GM12878 (cell line): ENCODE results near the gene HIGD1C. TPM values are rescaled to one million over a fixed set of nuclear protein-coding genes. Genes with fewer than 3 reads are reported as not detected.

Experiments used
- ATAC-seq: fragments of 200-7000 bp; cut with Tn5 transposase; 3 replicates; pipeline ENCODE4 v1.9.1; 2020; ENCODE audit warnings: mild to moderate bottlenecking, moderate library complexity
- BruUV-seq: library from RNA; stranded (reverse); fragments of 400-500 nt; replicated peaks from 2 replicates; lab custom pipeline; 2021; lab: Mats Ljungman, UMichigan
- CTCF ChIA-PET: fragments of 300-600 bp; sonication (Branson Sonifier 250); formaldehyde crosslinking; extraction: SDS; loops from one replicate; lab custom pipeline; 2021; ENCODE audit warnings: inconsistent platforms; lab: Yijun Ruan, JAX
- POLR2A ChIA-PET: fragments of 350-600 bp; formaldehyde crosslinking; extraction: SDS; loops from one replicate; lab custom pipeline; 2021; ENCODE audit warnings: inconsistent platforms; lab: Charles Lee
- RAD21 ChIA-PET: fragments of 300-600 bp; sonication (Branson Sonifier 250); formaldehyde crosslinking; loops from one replicate; lab custom pipeline; 2023; ENCODE audit warnings: antibody characterized with exemption; ENCODE audit not compliant: unreplicated experiment; lab: Charles Lee
- SMC1A ChIA-PET: fragments of 300-600 bp; sonication (Branson Sonifier 250); formaldehyde crosslinking; loops from one replicate; lab custom pipeline; 2023; ENCODE audit not compliant: unreplicated experiment, uncharacterized antibody; lab: Charles Lee
- DNase-seq: peaks from one replicate; pipeline ENCODE4 v3.0.0-alpha.2; 2011; ENCODE audit warnings: low read depth, low spot score
- FAIRE-seq: peaks from 3 replicates; lab custom pipeline; 2011; peaks lifted over from hg19 to GRCh38; lab: Jason Lieb, UNC
- H2AFZ ChIP-seq: 2 replicates; pipeline ENCODE4 v1.6.0; 2011; ENCODE audit warnings: low read depth, low read length, control low read depth; ENCODE audit not compliant: control insufficient read depth
- H3K27ac ChIP-seq: 2 replicates; pipeline ENCODE4 v1.5.1; 2011; ENCODE audit warnings: control low read depth; ENCODE audit not compliant: control insufficient read depth, insufficient read depth
- H3K27me3 ChIP-seq, 2 experiments: replicated peaks in 1 of 2; 2 replicates each; pipeline versions ENCODE4 v1.6.0 to v1.6.1; 2011; ENCODE audit warnings: low read length in 1 of 2; ENCODE audit not compliant: control insufficient read depth in 2 of 2, insufficient read depth in 2 of 2
- H3K36me3 ChIP-seq, 2 experiments: 2 replicates each; pipeline ENCODE4 v1.5.1; 2011; ENCODE audit warnings: low read length in 1 of 2; ENCODE audit not compliant: control insufficient read depth in 2 of 2, insufficient read depth in 2 of 2
- H3K4me1 ChIP-seq: 2 replicates; pipeline ENCODE4 v1.6.1; 2011; ENCODE audit warnings: mild to moderate bottlenecking, low read length, moderate library complexity, mixed read lengths; ENCODE audit not compliant: control insufficient read depth, insufficient read depth
- H3K4me2 ChIP-seq: 2 replicates; pipeline ENCODE4 v1.6.0; 2011; ENCODE audit warnings: control low read depth; ENCODE audit not compliant: control insufficient read depth, insufficient read depth
- H3K4me3 ChIP-seq: fragments of 200-600 bp; sonication (generic); 2 replicates; pipeline ENCODE4 v1.5.1; 2016
- H3K79me2 ChIP-seq: 2 replicates; pipeline ENCODE4 v1.6.0; 2011; ENCODE audit warnings: low read length; ENCODE audit not compliant: control insufficient read depth, insufficient read depth
- H3K9ac ChIP-seq: 2 replicates; pipeline ENCODE4 v1.8.0; 2011; ENCODE audit warnings: low read length, control low read depth, mixed read lengths; ENCODE audit not compliant: control insufficient read depth, insufficient read depth
- H3K9me3 ChIP-seq: replicated peaks from 3 replicates; pipeline ENCODE4 v1.5.1; 2011; ENCODE audit warnings: mild to moderate bottlenecking, low read length; ENCODE audit not compliant: control insufficient read depth, insufficient read depth
- H4K20me1 ChIP-seq: 2 replicates; pipeline ENCODE4 v1.6.0; 2011; ENCODE audit not compliant: control insufficient read depth, insufficient read depth
- BCL11A ChIP-seq: IDR thresholded peaks from 2 replicates; pipeline ENCODE4 v1.6.1; 2011; ENCODE audit warnings: low read depth, low read length
- BMI1 ChIP-seq: fragments of 450-650 bp; IDR thresholded peaks from 2 replicates; pipeline ENCODE4 v1.6.1; 2016; ENCODE audit warnings: mild to moderate bottlenecking, moderate library complexity, borderline replicate concordance
- CEBPZ ChIP-seq: fragments of 150-350 bp; IDR thresholded peaks from 2 replicates; pipeline ENCODE4 v1.6.1; 2016; ENCODE audit warnings: low read depth, low read length
- CHD1 ChIP-seq: IDR thresholded peaks from 2 replicates; pipeline ENCODE4 v1.6.1; 2012; ENCODE audit warnings: low read depth, low read length, improper control_type of control experiment
- CHD2 ChIP-seq: IDR thresholded peaks from 2 replicates; pipeline ENCODE4 v1.6.1; 2011; ENCODE audit warnings: low read depth, low read length, improper control_type of control experiment, borderline replicate concordance
- E2F4 ChIP-seq: IDR thresholded peaks from 2 replicates; pipeline ENCODE4 v1.6.1; 2012; ENCODE audit warnings: low read depth, low read length, improper control_type of control experiment
- ETV6 ChIP-seq, 2 experiments: fragments of 450-650 bp in 1 of 2; IDR thresholded peaks in 1 of 2; conservative IDR thresholded peaks in 1 of 2; 2 replicates each; pipeline ENCODE4 v1.6.1; 2014; ENCODE audit warnings: antibody characterized with exemption in 1 of 2, borderline replicate concordance in 1 of 2, low read depth in 1 of 2, mild to moderate bottlenecking in 1 of 2, moderate library complexity in 1 of 2
- HDAC2 ChIP-seq: fragments of 200-600 bp; sonication (generic); IDR thresholded peaks from 2 replicates; pipeline ENCODE4 v1.6.1; 2017
- IKZF1 ChIP-seq: fragments of 450-650 bp; conservative IDR thresholded peaks from 2 replicates; pipeline ENCODE4 v1.6.1; 2017; ENCODE audit warnings: antibody characterized with exemption, mild to moderate bottlenecking
- MYB ChIP-seq: fragments of 150-350 bp; IDR thresholded peaks from 2 replicates; pipeline ENCODE4 v1.6.1; 2014; ENCODE audit warnings: mild to moderate bottlenecking, low read depth, low read length, borderline replicate concordance
- POLR2A ChIP-seq: IDR thresholded peaks from 2 replicates; pipeline ENCODE4 v1.6.1; 2011; ENCODE audit warnings: low read depth, mild to moderate bottlenecking, low read length
- RAD51 ChIP-seq: fragments of 450-650 bp; IDR thresholded peaks from 2 replicates; pipeline ENCODE4 v1.6.1; 2016; ENCODE audit warnings: moderate library complexity, mild to moderate bottlenecking, inconsistent platforms
- RELA ChIP-seq: fragments of 450-650 bp; IDR thresholded peaks from 2 replicates; pipeline ENCODE4 v1.8.0; 2014; ENCODE audit warnings: borderline replicate concordance; ENCODE audit not compliant: partially characterized antibody
- SREBF1 ChIP-seq: IDR thresholded peaks from 2 replicates; pipeline ENCODE4 v1.6.1; 2012; ENCODE audit warnings: mild to moderate bottlenecking, low read length
- TBL1XR1 ChIP-seq: IDR thresholded peaks from 2 replicates; pipeline ENCODE4 v1.6.1; 2012; ENCODE audit warnings: low read depth, low read length, improper control_type of control experiment
- ZBTB40 ChIP-seq: fragments of 450-650 bp; IDR thresholded peaks from 2 replicates; pipeline ENCODE4 v1.6.1; 2016; ENCODE audit warnings: mild to moderate bottlenecking, moderate library complexity, borderline replicate concordance
- in situ Hi-C: fragments of 300-500 bp; cut with MboI; formaldehyde crosslinking; loops from 9 replicates; pipeline ENCODE4 v1.14.3; 2018; ENCODE audit warnings: mixed read lengths
- intact Hi-C: fragments of 100-400 bp; cut with micrococcal nuclease; formaldehyde crosslinking; loops from one replicate; pipeline ENCODE4 v1.14.2; 2022; ENCODE audit not compliant: unreplicated experiment
- polyA plus RNA-seq, 11 experiments: library from polyadenylated mRNA; depleted of rRNA in 4 of 11; unstranded in 6 of 11; stranded (reverse) in 5 of 11; fragments of >200 nt; fragmentation: Nextera tagmentation in 4 of 11; fragmentation: Illumina TruSeq in 1 of 11; extraction: Ambion mirVana in 4 of 11; extraction: Trizol in 1 of 11; gene quantifications; 1 replicate in 1 of 11; 2 replicates in 10 of 11; pipeline versions ENCODE4 v1.2.1 to v1.2.3, GENCODE V29; 2011 to 2016; ENCODE audit warnings: inconsistent platforms in 2 of 11, missing spikeins in 2 of 11, low read depth in 1 of 11
- total RNA-seq, 4 experiments: library from RNA; depleted of rRNA in 3 of 4; stranded (reverse); fragments of >200 nt in 3 of 4; fragmentation: Illumina TruSeq in 1 of 4; extraction: Trizol in 1 of 4; gene quantifications; 2 replicates each; pipeline versions ENCODE4 v1.2.1 to v1.2.3, GENCODE V29; 2013 to 2021

The HIGD1C gene
- total and polyA plus RNA-seq, 10 of the 15 experiments (the other 5 are each of a cell fraction or from before 2014, with no cell fraction given), result not detected

- Histone ChIP-seq H3K9me3 (no peaks in the 10 kb centered on the region), H3K4me1 (peaks cover 2% of the 10 kb centered on the region; the same call in 1 of the 2 replicates), H4K20me1 (no peaks in the 10 kb centered on the region), H3K9ac (no peak overlapping the region), H2AFZ (no peak overlapping the region), H3K4me3 (no peak overlapping the region), H3K36me3 (no peaks in the 10 kb centered on the region), H3K79me2 (peaks cover 13% of the 10 kb centered on the region), H3K27ac (no peak overlapping the region), H3K4me2 (no peak overlapping the region), H3K27me3 (no peaks in the 10 kb centered on the region)
- BruUV-seq, result no TSS peak
- ChIA-PET SMC1A (interaction anchor here (0.6 kb wide), 1 partner anchor 301 kb away, joined by 3 read pairs; no protein-coding TSS in a partner anchor), POLR2A (no interaction called here), CTCF (interaction anchor here (0.6 to 1.9 kb wide), 3 partner anchors 10 to 253 kb away, joined by 3 to 8 read pairs (median 4); no protein-coding TSS in a partner anchor), RAD21 (interaction anchor here (0.6 kb wide), 1 partner anchor 8 kb away, joined by 3 read pairs; no protein-coding TSS in a partner anchor)
- DNase-seq, result no peak
- ATAC-seq, result no peak
- FAIRE-seq, result peak; percentile 23
- in situ Hi-C loops (no loop called here), intact Hi-C loops (no loop called here)
- TF ChIP-seq E2F4, result no peak
- TF ChIP-seq CHD1, result no peak
- no peak for TF ChIP-seq MYB
- TF ChIP-seq SREBF1, result no peak
- no peak for TF ChIP-seq BCL11A
- TF ChIP-seq CEBPZ, result no peak
- TF ChIP-seq CHD2, result no peak
- TF ChIP-seq TBL1XR1, result no peak
- no peak for TF ChIP-seq ZBTB40
- no peak for TF ChIP-seq RAD51
- no peak for TF ChIP-seq HDAC2
- TF ChIP-seq ETV6 (conservative IDR thresholded peaks at IDR 0.05 in 1 of 2, IDR thresholded peaks at IDR 0.05 in 1 of 2; ENCODE audit: borderline replicate concordance in 1 of 2, low read depth in 1 of 2), result no peak
- TF ChIP-seq BMI1, result no peak
- no peak for TF ChIP-seq POLR2A
- no peak for TF ChIP-seq RELA
- no peak for TF ChIP-seq IKZF1
Observed at GRCh38 chr12:51017452-51017851, 65.1 kb downstream of the HIGD1C start.
